HCT116 (cell line): ENCODE measurements around the gene MGAM2. TPM values are rescaled to one million over a fixed set of nuclear protein-coding genes. Genes with fewer than 3 reads are reported as not detected.

ENCODE experiments used
- ATAC-seq: fragments of 200-7000 bp; cut with Tn5 transposase; 2 replicates; pipeline ENCODE4 v1.9.1; 2020; ENCODE audit warnings: mild to moderate bottlenecking, moderate library complexity
- BruUV-seq: library from RNA; stranded (reverse); fragments of 400-500 nt; replicated peaks from 2 replicates; lab custom pipeline; 2021; lab: Mats Ljungman, UMichigan
- CTCF ChIA-PET: fragments of 300-600 bp; sonication (Branson Sonifier 250); formaldehyde crosslinking; loops from one replicate; lab custom pipeline; 2021; ENCODE audit warnings: antibody characterized with exemption; lab: Charles Lee
- POLR2A ChIA-PET: fragments of 300-600, 350-600 bp; sonication (Branson Sonifier 250); formaldehyde crosslinking; loops from one replicate; lab custom pipeline; 2021; ENCODE audit warnings: antibody characterized with exemption; lab: Charles Lee
- RAD21 ChIA-PET, 2 experiments: fragments of 300-600 bp; sonication (Branson Sonifier 250); formaldehyde crosslinking; loops; one replicate each; lab custom pipeline; 2023; ENCODE audit warnings: low total read pairs in 2 of 2; ENCODE audit not compliant: uncharacterized antibody in 2 of 2, unreplicated experiment in 2 of 2, low non-redundant PET in 1 of 2; lab: Charles Lee
- DNase-seq: peaks from one replicate; pipeline ENCODE4 v3.0.0-alpha.2; 2010; ENCODE audit warnings: low read depth, low spot score
- H2AFZ ChIP-seq: fragments of 200-600 bp; shearing (Covaris generic), sonication (generic); 2 replicates; pipeline ENCODE4 v1.6.1; 2017; ENCODE audit warnings: low read depth, mixed run types, mixed read lengths, antibody characterized with exemption, low read length; ENCODE audit not compliant: poor library complexity, severe bottlenecking
- H3K27ac ChIP-seq: 2 replicates; pipeline ENCODE4 v1.5.1; 2012; ENCODE audit warnings: low read depth, low read length
- H3K27me3 ChIP-seq: fragments of 200-600 bp; sonication (generic); 2 replicates; pipeline ENCODE4 v1.6.1; 2016; ENCODE audit warnings: mixed run types, low read length, mixed read lengths; ENCODE audit not compliant: insufficient read depth
- H3K36me3 ChIP-seq, 2 experiments: fragments of 200-500 bp in 1 of 2; fragments of 200-600 bp in 1 of 2; sonication (Bioruptor generic) in 1 of 2; sonication (generic) in 1 of 2; 2 replicates each; pipeline versions ENCODE4 v1.5.1 to v1.6.1; 2014 to 2016; ENCODE audit warnings: low read length in 2 of 2, inconsistent platforms in 1 of 2, mixed read lengths in 1 of 2, mixed run types in 1 of 2; ENCODE audit not compliant: insufficient read depth in 2 of 2, control insufficient read depth in 1 of 2
- H3K4me1 ChIP-seq, 2 experiments: fragments of 200-600 bp in 1 of 2; sonication (generic) in 1 of 2; 2 replicates each; pipeline versions ENCODE4 v1.5.1 to v1.6.1; 2012 to 2017; ENCODE audit warnings: low read length in 2 of 2, inconsistent platforms in 1 of 2, mild to moderate bottlenecking in 1 of 2, mixed read lengths in 1 of 2, mixed run types in 1 of 2, moderate library complexity in 1 of 2; ENCODE audit not compliant: insufficient read depth in 2 of 2, control insufficient read depth in 1 of 2
- H3K4me2 ChIP-seq: fragments of 200-600 bp; sonication (generic); 2 replicates; pipeline ENCODE4 v1.6.1; 2017; ENCODE audit warnings: mixed run types, low read length, mixed read lengths
- H3K4me3 ChIP-seq, 2 experiments: fragments of 200-600 bp in 1 of 2; sonication (generic) in 1 of 2; replicated peaks in 1 of 2; 2 replicates each; pipeline ENCODE4 v1.5.1; 2011 to 2016; ENCODE audit warnings: low read length in 2 of 2, control low read depth in 1 of 2, low read depth in 1 of 2, mild to moderate bottlenecking in 1 of 2, mixed read lengths in 1 of 2, mixed run types in 1 of 2
- H3K79me2 ChIP-seq: fragments of 200-600 bp; sonication (generic); 2 replicates; pipeline ENCODE4 v1.6.1; 2017; ENCODE audit warnings: mild to moderate bottlenecking, mixed run types, low read length, moderate library complexity, mixed read lengths; ENCODE audit not compliant: insufficient read depth
- H3K9ac ChIP-seq: fragments of 200-600 bp; sonication (generic); 2 replicates; pipeline ENCODE4 v1.6.1; 2016; ENCODE audit warnings: low read length, mixed read lengths
- H3K9me2 ChIP-seq: fragments of 200-600 bp; sonication (generic), shearing (Covaris generic); 2 replicates; pipeline ENCODE4 v1.6.1; 2017; ENCODE audit warnings: mixed run types, mild to moderate bottlenecking, moderate library complexity; ENCODE audit not compliant: insufficient read depth
- H3K9me3 ChIP-seq, 2 experiments: fragments of 200-500 bp in 1 of 2; fragments of 200-600 bp in 1 of 2; sonication (Bioruptor generic) in 1 of 2; sonication (generic) in 1 of 2; 2 replicates each; pipeline ENCODE4 v1.6.1; 2014 to 2017; ENCODE audit warnings: low read length in 2 of 2, mixed read lengths in 2 of 2, inconsistent platforms in 1 of 2, low read depth in 1 of 2, mild to moderate bottlenecking in 1 of 2, mixed run types in 1 of 2, moderate library complexity in 1 of 2; ENCODE audit not compliant: control insufficient read depth in 1 of 2, insufficient read depth in 1 of 2
- H4K20me1 ChIP-seq: fragments of 200-600 bp; sonication (generic), shearing (Covaris generic); 2 replicates; pipeline ENCODE4 v1.6.1; 2017; ENCODE audit warnings: mixed run types, mild to moderate bottlenecking, moderate library complexity; ENCODE audit not compliant: insufficient read depth
- CBX3 ChIP-seq: IDR thresholded peaks from 2 replicates; pipeline ENCODE4 v1.6.1; 2012; ENCODE audit warnings: low read depth
- CEBPB ChIP-seq: IDR thresholded peaks from 2 replicates; pipeline ENCODE4 v1.6.1; 2012; ENCODE audit warnings: low read depth
- EGR1 ChIP-seq: IDR thresholded peaks from 2 replicates; pipeline ENCODE4 v1.6.1; 2012; ENCODE audit warnings: low read depth
- ELF1 ChIP-seq: IDR thresholded peaks from 2 replicates; pipeline ENCODE4 v1.6.1; 2012; ENCODE audit warnings: low read depth, borderline replicate concordance
- EZH2 ChIP-seq: fragments of 200-600 bp; sonication (generic); IDR thresholded peaks from 2 replicates; pipeline ENCODE4 v1.6.1; 2017; ENCODE audit warnings: antibody characterized with exemption, mixed run types
- EZH2phosphoT487 ChIP-seq: fragments of 200-600 bp; IDR thresholded peaks from 2 replicates; pipeline ENCODE4 v1.6.1; 2018; ENCODE audit warnings: antibody characterized with exemption, borderline replicate concordance
- FOSL1 ChIP-seq: IDR thresholded peaks from 2 replicates; pipeline ENCODE4 v1.6.1; 2012; ENCODE audit warnings: low read depth
- JUND ChIP-seq: IDR thresholded peaks from 2 replicates; pipeline ENCODE4 v1.6.1; 2012
- POLR2A ChIP-seq: IDR thresholded peaks from 2 replicates; pipeline ENCODE4 v1.7.0; 2011; ENCODE audit warnings: borderline replicate concordance; ENCODE audit not compliant: insufficient read depth, insufficient read length; ENCODE audit errors: extremely low read depth
- POLR2AphosphoS5 ChIP-seq: IDR thresholded peaks from 2 replicates; pipeline ENCODE4 v1.6.1; 2011; ENCODE audit warnings: mild to moderate bottlenecking, low read depth, low read length, moderate library complexity
- RAD21 ChIP-seq: IDR thresholded peaks from 2 replicates; pipeline ENCODE4 v1.6.1; 2012; ENCODE audit warnings: low read depth, mild to moderate bottlenecking
- SRF ChIP-seq: IDR thresholded peaks from 2 replicates; pipeline ENCODE4 v1.6.1; 2012; ENCODE audit warnings: low read depth
- TCF7L2 ChIP-seq: IDR thresholded peaks from 2 replicates; pipeline ENCODE4 v1.7.0; 2011; ENCODE audit warnings: borderline replicate concordance, inconsistent platforms; ENCODE audit not compliant: insufficient read depth, insufficient read length; ENCODE audit errors: extremely low read depth
- YY1 ChIP-seq: IDR thresholded peaks from 2 replicates; pipeline ENCODE4 v1.6.1; 2011; ENCODE audit warnings: low read length, low read depth, moderate library complexity, mild to moderate bottlenecking; ENCODE audit not compliant: insufficient replicate concordance; ENCODE audit errors: extremely low read depth
- ZBTB33 ChIP-seq: IDR thresholded peaks from 2 replicates; pipeline ENCODE4 v1.6.1; 2011; ENCODE audit warnings: mild to moderate bottlenecking, low read length, moderate library complexity; ENCODE audit not compliant: insufficient replicate concordance; ENCODE audit errors: extremely low read depth
- ZNF274 ChIP-seq: fragments of 200-500 bp; sonication (Bioruptor generic); IDR thresholded peaks from 2 replicates; pipeline ENCODE4 v1.6.1; 2014; ENCODE audit warnings: mild to moderate bottlenecking, low read depth, low read length, inconsistent platforms
- intact Hi-C: fragments of 100-400 bp; cut with micrococcal nuclease; formaldehyde crosslinking; loops from 2 replicates; pipeline ENCODE4 v1.10.0; 2022
- total RNA-seq: library from RNA; stranded (reverse); gene quantifications from one replicate; pipeline ENCODE4 v1.2.1, GENCODE V29; 2021; ENCODE audit not compliant: unreplicated experiment
- TF ChIP-seq, protein P1 (sequence below): IDR thresholded peaks from 2 replicates; pipeline ENCODE4 v1.6.1; 2012
- TF ChIP-seq, protein P2 (sequence below), 3 experiments: fragments of 200-600 bp in 1 of 3; sonication (generic) in 1 of 3; IDR thresholded peaks in 2 of 3; conservative IDR thresholded peaks in 1 of 3; 2 replicates each; pipeline ENCODE4 v1.5.1; 2012 to 2017; ENCODE audit warnings: low read depth in 2 of 3, low read length in 2 of 3, antibody characterized with exemption in 1 of 3, borderline replicate concordance in 1 of 3, control low read depth in 1 of 3, mild to moderate bottlenecking in 1 of 3, mixed read lengths in 1 of 3, mixed run types in 1 of 3, moderate library complexity in 1 of 3; ENCODE audit not compliant: insufficient read depth in 1 of 3
- TF ChIP-seq, protein P3 (sequence below): IDR thresholded peaks from 2 replicates; pipeline ENCODE4 v1.6.1; 2012
- TF ChIP-seq, protein P4 (sequence below): IDR thresholded peaks from 2 replicates; pipeline ENCODE4 v1.6.1; 2012; ENCODE audit warnings: low read depth

Gene MGAM2
- total RNA-seq, 1 experiment from 2014 or later, result 0.05 TPM

DNA sequence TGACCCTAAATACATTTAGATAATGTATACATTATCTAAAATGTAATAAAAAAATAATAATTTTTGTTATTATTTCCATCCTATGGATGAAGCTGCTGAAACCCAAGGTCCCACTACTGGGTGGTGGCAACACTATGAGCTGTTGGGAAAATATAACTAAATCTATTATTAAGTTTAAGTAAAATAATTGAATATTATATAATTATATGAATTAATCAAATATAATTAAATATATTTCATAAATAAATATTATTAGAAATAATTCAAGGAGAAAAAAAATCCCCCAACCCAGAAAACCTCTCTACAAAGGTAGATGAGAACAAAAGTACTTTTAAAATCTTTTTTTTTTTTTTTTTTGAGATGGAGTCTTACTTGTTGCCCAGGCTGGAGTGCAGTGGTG is 138.4 kb downstream of the MGAM2 start:
- H4K20me1 ChIP-seq, result no peaks in the 10 kb centered on the region
- ChIA-PET POLR2A (no interaction called here), RAD21 (no interaction called here), CTCF (no interaction called here)
- no peak overlapping the region for H3K4me2 ChIP-seq
- no TSS peak for BruUV-seq
- no peaks in the 10 kb centered on the region; the same call in 1 of the 2 replicates for H3K27me3 ChIP-seq
- TF ChIP-seq POLR2AphosphoS5 (no peak), SRF (no peak), ZNF274 (no peak), FOSL1 (no peak), YY1 (no peak), ELF1 (no peak), CEBPB (no peak), POLR2A (no peak), EGR1 (no peak), RAD21 (no peak), CBX3 (no peak), TCF7L2 (no peak), JUND (no peak), EZH2 (no peak), EZH2phosphoT487 (no peak), ZBTB33 (no peak)
- TF ChIP-seq, protein P1, sequence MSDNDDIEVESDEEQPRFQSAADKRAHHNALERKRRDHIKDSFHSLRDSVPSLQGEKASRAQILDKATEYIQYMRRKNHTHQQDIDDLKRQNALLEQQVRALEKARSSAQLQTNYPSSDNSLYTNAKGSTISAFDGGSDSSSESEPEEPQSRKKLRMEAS, result no peak
- TF ChIP-seq, protein P2, sequence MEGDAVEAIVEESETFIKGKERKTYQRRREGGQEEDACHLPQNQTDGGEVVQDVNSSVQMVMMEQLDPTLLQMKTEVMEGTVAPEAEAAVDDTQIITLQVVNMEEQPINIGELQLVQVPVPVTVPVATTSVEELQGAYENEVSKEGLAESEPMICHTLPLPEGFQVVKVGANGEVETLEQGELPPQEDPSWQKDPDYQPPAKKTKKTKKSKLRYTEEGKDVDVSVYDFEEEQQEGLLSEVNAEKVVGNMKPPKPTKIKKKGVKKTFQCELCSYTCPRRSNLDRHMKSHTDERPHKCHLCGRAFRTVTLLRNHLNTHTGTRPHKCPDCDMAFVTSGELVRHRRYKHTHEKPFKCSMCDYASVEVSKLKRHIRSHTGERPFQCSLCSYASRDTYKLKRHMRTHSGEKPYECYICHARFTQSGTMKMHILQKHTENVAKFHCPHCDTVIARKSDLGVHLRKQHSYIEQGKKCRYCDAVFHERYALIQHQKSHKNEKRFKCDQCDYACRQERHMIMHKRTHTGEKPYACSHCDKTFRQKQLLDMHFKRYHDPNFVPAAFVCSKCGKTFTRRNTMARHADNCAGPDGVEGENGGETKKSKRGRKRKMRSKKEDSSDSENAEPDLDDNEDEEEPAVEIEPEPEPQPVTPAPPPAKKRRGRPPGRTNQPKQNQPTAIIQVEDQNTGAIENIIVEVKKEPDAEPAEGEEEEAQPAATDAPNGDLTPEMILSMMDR (IDR thresholded peaks at IDR 0.05 in 2 of 3, conservative IDR thresholded peaks at IDR 0.05 in 1 of 3; ENCODE audit: borderline replicate concordance in 1 of 3, insufficient read depth in 1 of 3, low read depth in 2 of 3, low read length in 2 of 3), result no peak
- TF ChIP-seq, protein P3, sequence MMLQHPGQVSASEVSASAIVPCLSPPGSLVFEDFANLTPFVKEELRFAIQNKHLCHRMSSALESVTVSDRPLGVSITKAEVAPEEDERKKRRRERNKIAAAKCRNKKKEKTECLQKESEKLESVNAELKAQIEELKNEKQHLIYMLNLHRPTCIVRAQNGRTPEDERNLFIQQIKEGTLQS, result no peak
- TF ChIP-seq, protein P4, sequence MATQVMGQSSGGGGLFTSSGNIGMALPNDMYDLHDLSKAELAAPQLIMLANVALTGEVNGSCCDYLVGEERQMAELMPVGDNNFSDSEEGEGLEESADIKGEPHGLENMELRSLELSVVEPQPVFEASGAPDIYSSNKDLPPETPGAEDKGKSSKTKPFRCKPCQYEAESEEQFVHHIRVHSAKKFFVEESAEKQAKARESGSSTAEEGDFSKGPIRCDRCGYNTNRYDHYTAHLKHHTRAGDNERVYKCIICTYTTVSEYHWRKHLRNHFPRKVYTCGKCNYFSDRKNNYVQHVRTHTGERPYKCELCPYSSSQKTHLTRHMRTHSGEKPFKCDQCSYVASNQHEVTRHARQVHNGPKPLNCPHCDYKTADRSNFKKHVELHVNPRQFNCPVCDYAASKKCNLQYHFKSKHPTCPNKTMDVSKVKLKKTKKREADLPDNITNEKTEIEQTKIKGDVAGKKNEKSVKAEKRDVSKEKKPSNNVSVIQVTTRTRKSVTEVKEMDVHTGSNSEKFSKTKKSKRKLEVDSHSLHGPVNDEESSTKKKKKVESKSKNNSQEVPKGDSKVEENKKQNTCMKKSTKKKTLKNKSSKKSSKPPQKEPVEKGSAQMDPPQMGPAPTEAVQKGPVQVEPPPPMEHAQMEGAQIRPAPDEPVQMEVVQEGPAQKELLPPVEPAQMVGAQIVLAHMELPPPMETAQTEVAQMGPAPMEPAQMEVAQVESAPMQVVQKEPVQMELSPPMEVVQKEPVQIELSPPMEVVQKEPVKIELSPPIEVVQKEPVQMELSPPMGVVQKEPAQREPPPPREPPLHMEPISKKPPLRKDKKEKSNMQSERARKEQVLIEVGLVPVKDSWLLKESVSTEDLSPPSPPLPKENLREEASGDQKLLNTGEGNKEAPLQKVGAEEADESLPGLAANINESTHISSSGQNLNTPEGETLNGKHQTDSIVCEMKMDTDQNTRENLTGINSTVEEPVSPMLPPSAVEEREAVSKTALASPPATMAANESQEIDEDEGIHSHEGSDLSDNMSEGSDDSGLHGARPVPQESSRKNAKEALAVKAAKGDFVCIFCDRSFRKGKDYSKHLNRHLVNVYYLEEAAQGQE, result no peak
- H3K9ac ChIP-seq, result no peak overlapping the region
- no peak overlapping the region for H2AFZ ChIP-seq
- intact Hi-C loops, result no loop called here
- H3K9me2 ChIP-seq, result no peaks in the 10 kb centered on the region
- H3K27ac ChIP-seq, result no peak overlapping the region
- H3K79me2 ChIP-seq, result no peaks in the 10 kb centered on the region
- H3K36me3 ChIP-seq, result no peaks in the 10 kb centered on the region
- DNase-seq (no peak), ATAC-seq (no peak)
- no peaks in the 10 kb centered on the region for H3K4me1 ChIP-seq
- H3K9me3 ChIP-seq, result no peaks in the 10 kb centered on the region
- H3K4me3 ChIP-seq, result no peak overlapping the region
